NCI-H1105 treated with DMSO at 0.1 percent for 48 hours (cell line): ENCODE results near the gene CSGALNACT2.

Experiments
- DNase-seq: peaks from one replicate; lab custom pipeline; 2025; lab: John Stamatoyannopoulos, UW

The CSGALNACT2 gene

GRCh38 chr10:43203448-43204041, 65.3 kb downstream of the CSGALNACT2 start:
- DNase-seq, result no peak

GRCh38 chr10:43204042-43204942, 66.0 kb downstream of the CSGALNACT2 start:
- DNase-seq, result no peak

- no peak for DNase-seq
These were observed 66.9 kb downstream of the CSGALNACT2 start for GRCh38 chr10:43204943-43205671.

GRCh38 chr10:43205681-43206390, 67.6 kb downstream of the CSGALNACT2 start:
- DNase-seq, result no peak

- DNase-seq, result no peak
These were observed 68.4 kb downstream of the CSGALNACT2 start for GRCh38 chr10:43206391-43207235.

- DNase-seq, result no peak
These were observed 70.2 kb downstream of the CSGALNACT2 start for GRCh38 chr10:43208147-43209073.

- DNase-seq, result no peak
These were observed 70.8 kb downstream of the CSGALNACT2 start for GRCh38 chr10:43209074-43209455.

GRCh38 chr10:43209651-43210141, 71.5 kb downstream of the CSGALNACT2 start:
- no peak for DNase-seq

- DNase-seq, result no peak
These were observed 72.3 kb downstream of the CSGALNACT2 start for GRCh38 chr10:43210556-43210955.

- DNase-seq, result no peak
These were observed 72.8 kb downstream of the CSGALNACT2 start for GRCh38 chr10:43211030-43211429.

GRCh38 chr10:43211431-43212042, 73.3 kb downstream of the CSGALNACT2 start:
- DNase-seq, result no peak

- no peak for DNase-seq
These were observed 73.9 kb downstream of the CSGALNACT2 start for GRCh38 chr10:43212043-43212721.

GRCh38 chr10:43214071-43214955, 76.1 kb downstream of the CSGALNACT2 start:
- DNase-seq, result no peak

- DNase-seq, result no peak
These were observed 76.8 kb downstream of the CSGALNACT2 start for GRCh38 chr10:43214956-43215561.

- DNase-seq, result no peak
These were observed 77.7 kb downstream of the CSGALNACT2 start for GRCh38 chr10:43215758-43216455.

GRCh38 chr10:43216931-43217562, 78.8 kb downstream of the CSGALNACT2 start:
- DNase-seq, result no peak
